H1 (cell line): ENCODE data around the gene SLC2A14. TPM values are rescaled to one million over a fixed set of nuclear protein-coding genes. Genes with fewer than 3 reads are reported as not detected.

Experiments
- CTCF ChIA-PET: fragments of 300-600 bp; sonication (Branson Sonifier 250); formaldehyde crosslinking; loops from one replicate; lab custom pipeline; 2021; ENCODE audit not compliant: partially characterized antibody; lab: Charles Lee
- POLR2A ChIA-PET: fragments of 300-600 bp; sonication (Branson Sonifier 250); formaldehyde crosslinking; loops from one replicate; lab custom pipeline; 2021; ENCODE audit warnings: inconsistent platforms; ENCODE audit not compliant: partially characterized antibody; lab: Charles Lee
- DNase-seq, 2 experiments: peaks; one replicate each; pipeline versions ENCODE4 v3.0.0 to v3.0.0-alpha.2; 2010 to 2022; ENCODE audit warnings: low spot score in 2 of 2, low read depth in 1 of 2, mixed read lengths in 1 of 2
- FAIRE-seq: peaks from 2 replicates; lab custom pipeline; 2011; peaks lifted over from hg19 to GRCh38; lab: Jason Lieb, UNC
- H2AFZ ChIP-seq: 2 replicates; pipeline ENCODE4 v1.8.1; 2012; ENCODE audit warnings: low read length, inconsistent platforms
- H2AK5ac ChIP-seq: 2 replicates; pipeline ENCODE4 v1.6.1; 2013; ENCODE audit warnings: low read depth, low read length
- H2BK120ac ChIP-seq: replicated peaks from 2 replicates; pipeline ENCODE3; 2013; ENCODE audit warnings: low read depth, low read length, inconsistent platforms
- H2BK12ac ChIP-seq: 2 replicates; pipeline ENCODE4 v1.6.1; 2013; ENCODE audit warnings: low read depth, low read length
- H2BK15ac ChIP-seq: 2 replicates; pipeline ENCODE4 v1.6.1; 2013; ENCODE audit warnings: low read length
- H2BK20ac ChIP-seq: 2 replicates; pipeline ENCODE4 v1.6.1; 2013; ENCODE audit warnings: low read length
- H2BK5ac ChIP-seq: 2 replicates; pipeline ENCODE4 v1.6.1; 2013; ENCODE audit warnings: low read depth, low read length
- H3K14ac ChIP-seq: 2 replicates; pipeline ENCODE4 v1.6.1; 2013; ENCODE audit warnings: inconsistent platforms; ENCODE audit not compliant: insufficient read length
- H3K18ac ChIP-seq: 2 replicates; pipeline ENCODE4 v1.6.1; 2013; ENCODE audit warnings: low read length; ENCODE audit errors: extremely low read depth
- H3K23ac ChIP-seq: 2 replicates; pipeline ENCODE4 v1.6.1; 2013; ENCODE audit warnings: inconsistent platforms; ENCODE audit not compliant: insufficient read length
- H3K23me2 ChIP-seq: 2 replicates; pipeline ENCODE4 v1.6.1; 2013; ENCODE audit warnings: low read depth, low read length
- H3K27ac ChIP-seq: 2 replicates; pipeline ENCODE4 v1.6.1; 2011; ENCODE audit warnings: low read depth, low read length, inconsistent platforms
- H3K27me3 ChIP-seq, 4 experiments: replicated peaks in 1 of 4; 1 replicate in 1 of 4; 2 replicates in 3 of 4; pipeline versions ENCODE4 v1.6.1 to v1.8.1; 2011 to 2013; ENCODE audit warnings: low read length in 3 of 4, mild to moderate bottlenecking in 3 of 4, inconsistent platforms in 2 of 4, mixed read lengths in 2 of 4, moderate library complexity in 1 of 4; ENCODE audit not compliant: control insufficient read depth in 3 of 4, insufficient read depth in 3 of 4; ENCODE audit errors: extremely low read depth in 1 of 4
- H3K36me3 ChIP-seq, 4 experiments: 2 replicates each; pipeline versions ENCODE4 v1.6.1 to v1.8.1; 2011 to 2013; ENCODE audit warnings: mild to moderate bottlenecking in 4 of 4, low read length in 3 of 4, moderate library complexity in 2 of 4, control low read depth in 1 of 4, inconsistent platforms in 1 of 4; ENCODE audit not compliant: insufficient read depth in 4 of 4, control insufficient read depth in 2 of 4
- H3K4ac ChIP-seq: replicated peaks from 2 replicates; pipeline ENCODE3; 2013; ENCODE audit warnings: low read length, low read depth, mixed read lengths, inconsistent platforms; ENCODE audit not compliant: insufficient read length
- H3K4me1 ChIP-seq, 4 experiments: replicated peaks in 1 of 4; 1 replicate in 1 of 4; 2 replicates in 3 of 4; pipeline versions ENCODE4 v1.6.1 to v1.8.1; 2011 to 2013; ENCODE audit warnings: low read length in 3 of 4, inconsistent platforms in 2 of 4, mixed read lengths in 1 of 4; ENCODE audit not compliant: insufficient read depth in 4 of 4, control insufficient read depth in 3 of 4
- H3K4me2 ChIP-seq, 2 experiments: 2 replicates each; pipeline versions ENCODE4 v1.6.1 to v1.8.1; 2011 to 2013; ENCODE audit warnings: low read depth in 2 of 2, low read length in 2 of 2, control low read depth in 1 of 2, inconsistent platforms in 1 of 2, mild to moderate bottlenecking in 1 of 2; ENCODE audit not compliant: insufficient read depth in 1 of 2
- H3K4me3 ChIP-seq, 4 experiments: fragments of 200-600, 300-600 bp in 1 of 4; sonication (generic), shearing (Covaris generic), sonication (Bioruptor Twin) in 1 of 4; 2 replicates each; pipeline versions ENCODE4 v1.5.1 to v1.8.1; 2011 to 2016; ENCODE audit warnings: low read length in 4 of 4, low read depth in 3 of 4, control low read depth in 2 of 4, inconsistent platforms in 2 of 4, mild to moderate bottlenecking in 2 of 4, mixed read lengths in 1 of 4, moderate library complexity in 1 of 4; ENCODE audit not compliant: insufficient read depth in 2 of 4; ENCODE audit errors: extremely low read depth in 1 of 4
- H3K56ac ChIP-seq: replicated peaks from 2 replicates; pipeline ENCODE3; 2013; ENCODE audit warnings: low read depth, mild to moderate bottlenecking, mixed read lengths, low read length, inconsistent platforms; ENCODE audit not compliant: insufficient read length
- H3K79me1 ChIP-seq: 2 replicates; pipeline ENCODE4 v1.6.1; 2013; ENCODE audit warnings: low read depth, low read length, control low read depth
- H3K79me2 ChIP-seq, 2 experiments: 2 replicates each; pipeline versions ENCODE4 v1.6.1 to v1.8.1; 2012 to 2013; ENCODE audit warnings: low read length in 2 of 2, mild to moderate bottlenecking in 2 of 2, inconsistent platforms in 1 of 2; ENCODE audit not compliant: insufficient read depth in 2 of 2, control insufficient read depth in 1 of 2
- H3K9ac ChIP-seq, 4 experiments: replicated peaks in 1 of 4; 1 replicate in 1 of 4; 2 replicates in 3 of 4; pipeline versions ENCODE4 v1.6.1 to v1.8.1; 2011 to 2013; ENCODE audit warnings: low read depth in 3 of 4, low read length in 3 of 4, control low read depth in 2 of 4, mild to moderate bottlenecking in 2 of 4, moderate library complexity in 2 of 4, inconsistent platforms in 1 of 4; ENCODE audit errors: extremely low read depth in 1 of 4
- H3K9me3 ChIP-seq, 2 experiments: 2 replicates each; pipeline versions ENCODE4 v1.6.1 to v1.8.1; 2012 to 2013; ENCODE audit warnings: mild to moderate bottlenecking in 2 of 2, moderate library complexity in 2 of 2, control low read depth in 1 of 2, inconsistent platforms in 1 of 2, low read depth in 1 of 2, low read length in 1 of 2, mixed read lengths in 1 of 2; ENCODE audit not compliant: insufficient read depth in 2 of 2
- H4K20me1 ChIP-seq, 2 experiments: replicated peaks in 1 of 2; 2 replicates each; pipeline versions ENCODE3 to v1.8.1; 2011 to 2013; ENCODE audit warnings: inconsistent platforms in 2 of 2, low read length in 2 of 2, mild to moderate bottlenecking in 1 of 2; ENCODE audit not compliant: insufficient read depth in 2 of 2, control insufficient read depth in 1 of 2
- H4K5ac ChIP-seq: 2 replicates; pipeline ENCODE4 v1.6.1; 2013; ENCODE audit warnings: low read length, low read depth, mixed read lengths, inconsistent platforms; ENCODE audit not compliant: insufficient read length
- H4K8ac ChIP-seq: 2 replicates; pipeline ENCODE4 v1.8.0; 2013; ENCODE audit warnings: mild to moderate bottlenecking, moderate library complexity, low read length, inconsistent platforms; ENCODE audit not compliant: insufficient read depth; ENCODE audit errors: extremely low read depth
- H4K91ac ChIP-seq: replicated peaks from 2 replicates; pipeline ENCODE3; 2013; ENCODE audit warnings: low read length, mixed read lengths, inconsistent platforms; ENCODE audit not compliant: insufficient read length
- BACH1 ChIP-seq: IDR thresholded peaks from 2 replicates; pipeline ENCODE4 v1.6.1; 2012; ENCODE audit warnings: low read length, improper control_type of control experiment
- BRCA1 ChIP-seq: IDR thresholded peaks from 2 replicates; pipeline ENCODE4 v1.6.1; 2012; ENCODE audit warnings: low read depth, low read length, improper control_type of control experiment
- CBX8 ChIP-seq: fragments of 300-800, 300-1000 bp; sonication (generic); IDR thresholded peaks from 2 replicates; pipeline ENCODE4 v1.7.1; 2016; ENCODE audit warnings: low read depth, low read length, borderline replicate concordance
- CHD1 ChIP-seq: IDR thresholded peaks from 2 replicates; pipeline ENCODE4 v1.6.1; 2012; ENCODE audit warnings: low read depth, low read length, improper control_type of control experiment
- CTBP2 ChIP-seq: IDR thresholded peaks from 2 replicates; pipeline ENCODE4 v1.7.0; 2011; ENCODE audit warnings: borderline replicate concordance, mild to moderate bottlenecking, moderate library complexity, mixed read lengths, low read length; ENCODE audit not compliant: insufficient read depth, insufficient read length
- JUND ChIP-seq: IDR thresholded peaks from 2 replicates; pipeline ENCODE4 v1.6.1; 2011; ENCODE audit warnings: mild to moderate bottlenecking, improper control_type of control experiment, low read length
- NANOG ChIP-seq: IDR thresholded peaks from 2 replicates; pipeline ENCODE4 v1.6.1; 2011; ENCODE audit warnings: low read length, low read depth, mild to moderate bottlenecking, inconsistent platforms; ENCODE audit not compliant: insufficient read depth, poor library complexity, severe bottlenecking
- PHF8 ChIP-seq: fragments of 200-600 bp; sonication (generic); conservative IDR thresholded peaks from 2 replicates; pipeline ENCODE4 v1.7.1; 2012; ENCODE audit warnings: low read depth, mild to moderate bottlenecking, inconsistent platforms, low read length, moderate library complexity
- POLR2A ChIP-seq, 2 experiments: IDR thresholded peaks; 1 replicate in 1 of 2; 2 replicates in 1 of 2; pipeline ENCODE4 v1.6.1; 2011; ENCODE audit warnings: low read depth in 2 of 2, low read length in 2 of 2, mild to moderate bottlenecking in 2 of 2; ENCODE audit errors: control extremely low read depth in 1 of 2
- SIRT6 ChIP-seq: IDR thresholded peaks from one replicate; pipeline ENCODE4 v1.7.1; 2012; ENCODE audit warnings: low read length, inconsistent platforms
- TAF1 ChIP-seq: IDR thresholded peaks from 2 replicates; pipeline ENCODE4 v1.6.1; 2011; ENCODE audit warnings: mild to moderate bottlenecking, low read depth, low read length
- TEAD4 ChIP-seq: IDR thresholded peaks from 2 replicates; pipeline ENCODE4 v1.6.1; 2012; ENCODE audit warnings: low read depth, low read length, inconsistent platforms, mixed read lengths
- WGBS, 2 experiments: shearing (Covaris generic) in 1 of 2; methylation state at CpG; one replicate each; pipeline versions ENCODE4 v1.1.6 to v1.1.7; 2013 to 2015; ENCODE audit warnings: low lambda C conversion rate in 2 of 2, mixed read lengths in 2 of 2, inconsistent platforms in 1 of 2, low coverage in 1 of 2, missing lambda C conversion rate in 1 of 2; ENCODE audit not compliant: insufficient replicate concordance in 2 of 2, insufficient coverage in 1 of 2, insufficient read length in 1 of 2; ENCODE audit errors: extremely low coverage in 1 of 2, missing lambda C conversion rate in 1 of 2; 5-methylcytosine and 5-hydroxymethylcytosine counted together
- polyA plus RNA-seq, 7 experiments: library from polyadenylated mRNA; depleted of rRNA in 3 of 7; stranded (reverse) in 5 of 7; unstranded in 2 of 7; fragments of >200 nt in 5 of 7; fragments of 200-250 nt in 2 of 7; gene quantifications; 1 replicate in 5 of 7; 2 replicates in 1 of 7; 4 replicates in 1 of 7; pipeline versions ENCODE4 v1.2.1 to v1.2.3, GENCODE V29; 2011 to 2013; ENCODE audit warnings: missing spikeins in 2 of 7, mixed read lengths in 2 of 7
- total RNA-seq: library from RNA; stranded (reverse); fragmentation: NEBNext Ultra II Directional; extraction: Animal tissue kit (Norgen Biotek cat#: 25700); gene quantifications from 2 replicates; pipeline ENCODE4 v1.2.1, GENCODE V29; 2021

The SLC2A14 gene
- total and polyA plus RNA-seq, 2 of the 8 experiments (the other 6 are each of a cell fraction or from before 2014, with no cell fraction given): 11.1 to 19.3 TPM

GRCh38 chr12:7788294-7788660 is 84.4 kb downstream of the SLC2A14 start:
- peak overlapping the region; percentile 66; the same call in 1 of the 2 replicates for H2AK5ac ChIP-seq
- H3K36me3 ChIP-seq: peaks cover 3 to 19% (median 7%) of the 10 kb centered on the region in 4 experiments; a peak in 4 of 8 replicates
- DNase-seq (no peak), FAIRE-seq (peak; percentile 45)
- peak overlapping the region; percentile 20; the same call in 1 of the 2 replicates for H3K27ac ChIP-seq
- no peak overlapping the region for H2BK20ac ChIP-seq
- no peaks in the 10 kb centered on the region for H3K9me3 ChIP-seq
- no peak overlapping the region for H2BK15ac ChIP-seq
- CTCF ChIA-PET: interaction anchor here (0.9 to 2.3 kb wide), 3 partner anchors 43 to 92 kb away, joined by 3 to 9 read pairs (median 3); partner anchors contain the start of gene GDF3
- H3K4me3 ChIP-seq: peak overlapping the region in 3 of 4 experiments; percentile 16 to 72 (median 27); a peak in 4 of 8 replicates
- peak overlapping the region; percentile 52 to 72 for H3K4me2 ChIP-seq
- 11% methylated on average over 4 of the region's 4 CpGs; no CpG with 5 or more reads in 1 of the 2 experiments for WGBS, 2 experiments
- H2AFZ ChIP-seq: no peak overlapping the region
- peak overlapping the region; percentile 96 for H2BK120ac ChIP-seq
- H3K4me1 ChIP-seq: peaks cover 8 to 21% (median 14%) of the 10 kb centered on the region in 4 experiments
- H3K79me1 ChIP-seq: 0 out of 2 replicates have a peak, but pooled peaks cover 3% of the 10 kb centered on the region
- peak overlapping the region; percentile 61 for H3K4ac ChIP-seq
- peak overlapping the region; percentile 86; the same call in 1 of the 2 replicates for H2BK5ac ChIP-seq
- peak overlapping the region in 1 of 4 experiments; percentile 47; a peak in 2 of 7 replicates for H3K9ac ChIP-seq
- peaks cover 15 to 44% of the 10 kb centered on the region in 2 experiments for H3K79me2 ChIP-seq
- H4K91ac ChIP-seq: peak overlapping the region; percentile 96
- peak overlapping the region; percentile 65 for H3K18ac ChIP-seq
- POLR2A ChIA-PET: interaction anchor here (0.9 to 3.8 kb wide), 10 partner anchors 10 to 145 kb away, joined by 3 to 25 read pairs (median 4); no protein-coding TSS in a partner anchor
- H2BK12ac ChIP-seq: peak overlapping the region; percentile 32; the same call in 1 of the 2 replicates
- H3K14ac ChIP-seq: no peak overlapping the region
- no peak for TF ChIP-seq BACH1
- TF ChIP-seq JUND: no peak
- no peak for TF ChIP-seq CBX8
- no peak for TF ChIP-seq SIRT6
- no peak for TF ChIP-seq TAF1
- TF ChIP-seq CHD1: no peak
- no peak for TF ChIP-seq PHF8
- no peak for TF ChIP-seq CTBP2
- TF ChIP-seq TEAD4: no peak
- no peak for TF ChIP-seq POLR2A (IDR thresholded peaks at IDR 0.05; ENCODE audit: control extremely low read depth in 1 of 2, low read depth in 2 of 2, low read length in 2 of 2)
- TF ChIP-seq BRCA1: no peak
- TF ChIP-seq NANOG: no peak
- no peaks in the 10 kb centered on the region for H3K27me3 ChIP-seq
- H3K56ac ChIP-seq: peak overlapping the region; percentile 34
- peak overlapping the region; percentile 35 for H4K5ac ChIP-seq
- peaks cover 0 to 2% of the 10 kb centered on the region in 2 experiments for H4K20me1 ChIP-seq
- no peak overlapping the region for H3K23ac ChIP-seq
- no peak overlapping the region for H4K8ac ChIP-seq
- peaks cover 6% of the 10 kb centered on the region; the same call in 1 of the 2 replicates for H3K23me2 ChIP-seq
